ENCODE data around the gene KIF6.
A peak's percentile ranks its signal among the peaks of the same experiment; 100 is the strongest.

KIF6 gene

DNA sequence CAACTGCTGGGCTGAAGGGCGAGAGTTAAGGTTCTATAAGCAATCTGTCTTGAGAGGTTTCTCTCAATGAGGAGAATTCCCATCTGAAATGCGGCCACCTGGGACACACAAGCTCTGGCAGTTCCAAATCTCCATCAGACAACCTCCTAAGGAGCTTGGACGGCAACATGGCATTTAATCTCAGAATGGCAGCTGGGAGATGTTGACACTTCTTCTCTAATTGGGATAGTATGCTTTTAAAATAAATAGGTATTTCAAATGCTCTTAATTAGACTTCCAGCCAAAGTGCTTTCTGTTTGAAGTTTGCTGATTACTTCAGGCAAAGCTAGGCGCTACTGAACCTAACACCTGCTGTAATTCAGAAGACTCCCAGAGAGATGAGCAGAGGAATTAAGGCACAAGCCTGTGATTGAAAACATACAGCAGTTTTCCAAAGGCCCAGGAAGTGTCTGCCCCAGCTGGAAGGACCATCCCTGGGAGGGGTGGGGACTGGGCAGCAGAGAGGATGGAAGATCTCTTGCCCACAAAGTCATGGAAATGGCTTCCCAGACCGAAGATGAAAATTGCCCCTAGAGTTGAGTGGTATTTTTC lies 343.6 kb downstream of the KIF6 start:
- no peak for DNase-seq (ENCODE audit: low read depth)

DNA sequence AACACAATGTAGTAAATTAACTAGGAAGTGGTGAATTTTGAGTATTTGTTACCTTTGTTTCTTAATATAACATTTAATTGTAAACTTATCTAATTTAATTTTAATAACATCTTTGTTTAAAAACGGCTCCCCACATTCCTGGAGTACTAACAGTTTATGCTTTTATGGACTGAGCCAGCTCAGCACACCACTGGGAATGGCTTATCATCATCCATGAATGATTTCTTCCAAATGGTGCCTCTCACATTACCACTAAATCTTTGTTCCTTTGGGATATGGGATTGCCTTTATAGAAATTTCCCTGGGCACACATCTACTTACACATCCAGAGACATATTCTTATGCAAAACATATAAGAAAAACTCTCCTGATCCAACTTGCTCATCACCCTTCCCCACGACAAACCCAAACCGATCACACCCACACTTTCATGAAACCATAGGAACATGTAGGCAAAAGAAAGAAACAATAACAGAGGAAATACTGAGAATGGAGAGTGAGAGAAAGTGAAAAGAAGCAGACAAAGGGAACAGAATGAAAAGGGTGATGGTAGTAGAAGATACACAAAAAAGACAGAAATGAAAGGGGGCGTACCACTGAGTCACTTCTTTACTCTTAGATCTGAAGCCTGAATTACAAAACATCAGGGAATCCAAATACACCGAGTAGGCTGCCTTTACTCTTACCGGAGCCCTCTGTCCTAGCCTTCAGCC lies 344.2 kb downstream of the KIF6 start:
- no peak for DNase-seq (ENCODE audit: low read depth)

DNA sequence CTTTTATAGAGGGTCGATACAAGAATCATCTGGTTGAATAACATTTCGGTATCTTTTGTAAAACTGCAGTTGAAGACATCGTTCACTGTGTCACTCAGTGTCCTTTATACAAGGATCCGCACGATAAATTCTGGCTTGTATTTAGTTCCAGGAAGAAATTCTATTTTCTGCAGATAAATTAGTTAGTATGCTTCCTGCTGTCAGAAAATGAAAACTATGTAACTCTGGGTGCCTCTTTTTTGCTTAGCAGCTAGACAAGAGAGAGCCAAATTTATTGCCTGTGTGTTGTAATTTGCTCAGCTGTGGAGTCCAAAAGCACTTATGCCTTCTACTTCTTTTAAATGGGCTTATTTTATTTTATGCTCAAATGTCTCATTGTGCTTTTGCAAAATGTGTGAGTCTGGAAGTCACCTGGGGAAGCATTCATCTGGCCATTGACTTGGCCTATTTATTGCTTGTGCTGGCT lies 346.2 kb downstream of the KIF6 start:
- no peak for DNase-seq (ENCODE audit: low read depth)

GRCh38 chr6:39378175-39378959 lies 346.8 kb downstream of the KIF6 start:
- no peak for DNase-seq (ENCODE audit: low read depth)

DNA sequence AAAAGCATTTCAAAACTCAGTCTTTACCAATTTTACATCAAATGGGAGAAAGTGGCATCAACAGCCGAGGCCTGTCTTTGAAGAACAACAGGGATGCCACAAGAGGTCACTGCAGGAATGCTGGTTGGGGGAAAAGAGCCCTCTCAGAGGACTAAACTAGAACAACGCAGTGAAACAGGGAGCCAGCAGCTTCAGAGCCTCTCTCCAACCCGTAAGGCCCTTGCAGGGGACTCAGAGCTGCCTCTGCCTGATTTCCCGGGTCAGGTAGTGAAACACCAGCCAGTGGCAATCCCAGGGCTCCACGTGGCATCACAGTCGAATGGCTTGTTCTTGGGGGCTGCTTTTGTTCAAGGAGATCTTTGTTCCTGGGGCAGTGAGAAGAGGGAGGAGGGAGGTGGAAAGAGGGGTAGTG lies 347.7 kb downstream of the KIF6 start:
- no peak for DNase-seq (ENCODE audit: low read depth)

DNA sequence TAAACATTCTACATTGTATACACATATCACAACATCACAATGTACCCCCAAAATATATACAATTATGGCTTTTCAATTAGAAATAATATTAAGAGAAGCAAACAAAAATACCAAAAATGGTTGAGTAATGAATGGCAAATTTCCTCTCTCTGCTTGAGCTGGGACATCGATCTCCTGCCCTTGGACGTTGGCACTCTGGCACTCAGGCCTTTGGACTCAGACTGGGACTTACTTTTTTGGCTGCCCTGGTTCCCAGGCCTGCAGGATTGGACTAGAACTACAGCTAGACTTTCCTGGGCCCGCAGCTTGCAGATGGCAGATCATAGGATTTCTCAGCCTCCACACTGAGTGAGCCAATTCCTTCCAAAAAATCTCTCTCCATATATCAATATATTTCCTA lies 349.8 kb downstream of the KIF6 start:
- no peak for DNase-seq (ENCODE audit: low read depth)

DNA sequence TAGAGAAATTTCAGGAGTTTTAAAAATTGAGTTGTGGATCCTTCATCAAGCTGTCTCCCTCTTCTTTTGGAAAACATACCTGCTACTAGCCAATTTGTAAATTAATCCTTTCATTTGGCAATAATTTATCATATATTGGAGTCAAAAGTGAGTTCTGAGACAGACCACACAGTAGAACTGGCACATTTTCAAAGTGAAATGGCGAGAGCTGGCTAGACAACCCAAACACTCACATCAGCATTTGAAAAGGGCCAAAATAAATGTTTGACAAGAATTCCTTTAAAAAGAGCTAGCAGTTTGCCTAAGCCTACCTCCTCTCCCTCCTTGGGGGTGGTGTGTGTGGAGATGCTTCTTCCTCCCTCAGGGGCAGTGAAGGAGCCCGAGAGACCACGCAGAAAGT lies 354.8 kb downstream of the KIF6 start:
- DNase-seq (ENCODE audit: low read depth): no peak

GRCh38 chr6:39369987-39370386 lies 355.2 kb downstream of the KIF6 start:
- no peak for DNase-seq (ENCODE audit: low read depth)

- DNase-seq (ENCODE audit: low read depth): no peak
Measured at GRCh38 chr6:39367700-39368099, 357.5 kb downstream of the KIF6 start.

DNA sequence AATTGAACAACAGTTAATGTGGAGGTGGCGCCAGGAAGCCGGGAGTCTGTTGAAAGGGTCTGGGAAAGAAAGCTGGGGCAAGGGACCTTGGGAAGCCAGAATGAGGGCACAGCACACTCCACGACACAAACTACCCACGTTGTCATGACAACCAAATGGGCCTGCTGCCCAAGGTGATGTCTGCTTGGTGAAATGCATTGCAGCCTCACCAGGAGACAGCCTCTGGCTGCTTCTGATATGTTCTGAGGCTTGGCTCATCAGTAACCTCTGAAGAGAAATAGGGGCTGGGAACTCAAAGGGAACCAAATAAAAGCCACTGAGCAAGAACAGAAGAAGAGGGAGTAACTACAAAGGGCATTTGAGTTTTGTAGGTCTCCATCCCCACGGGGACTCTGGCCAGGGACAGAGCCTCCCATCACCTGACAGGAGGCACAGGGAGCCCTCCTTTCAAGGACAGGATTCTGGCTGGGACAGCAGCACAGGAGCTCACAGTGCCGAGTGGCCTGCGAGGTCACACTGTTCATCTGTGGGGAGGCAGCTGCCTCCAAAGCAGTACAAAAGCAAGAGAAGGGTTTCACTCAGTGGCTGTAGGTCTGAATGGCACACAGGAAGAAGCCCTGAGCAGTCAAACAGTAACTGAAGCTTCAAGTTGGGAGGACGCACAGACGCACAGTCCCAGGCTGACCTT lies 358.1 kb downstream of the KIF6 start:
- no peak for DNase-seq (ENCODE audit: low read depth)

DNA sequence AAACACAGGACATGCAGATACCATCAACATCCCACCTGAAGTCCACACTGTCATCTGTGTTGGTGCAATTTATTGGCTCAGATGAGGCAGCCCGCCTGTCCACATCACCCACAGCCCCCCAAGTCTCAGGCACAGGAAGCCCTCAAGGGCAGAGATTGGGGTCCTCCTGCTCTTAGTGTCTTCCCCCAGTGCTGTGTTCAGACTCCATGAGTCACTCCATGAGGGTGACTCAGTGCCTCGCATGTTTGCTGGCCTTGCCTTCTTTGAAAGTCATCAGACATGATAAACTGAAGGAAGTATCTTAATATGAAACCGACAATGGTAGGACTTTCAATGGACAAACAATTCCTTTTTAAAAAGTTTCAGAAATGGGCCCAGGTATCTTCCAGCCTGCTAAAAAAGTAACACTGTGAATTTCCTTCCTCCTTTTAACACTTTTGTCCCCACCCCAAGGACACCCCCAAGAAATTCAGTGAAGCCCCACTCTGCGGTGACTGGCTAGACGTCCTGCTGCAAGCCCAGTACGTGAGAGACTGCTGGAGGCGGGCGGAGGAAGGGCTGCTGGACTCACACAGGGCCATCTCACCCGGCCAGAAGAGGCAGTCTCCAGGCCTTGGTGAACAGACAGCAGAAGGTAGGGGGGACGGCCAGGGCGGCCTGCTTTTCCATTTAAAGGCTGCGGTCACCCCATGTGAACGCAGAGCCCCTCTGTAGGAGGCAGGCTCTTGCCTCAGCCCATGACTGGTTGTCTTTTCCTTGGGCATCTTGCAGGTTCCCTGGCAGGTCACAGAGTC lies 359.7 kb downstream of the KIF6 start:
- no peak for DNase-seq (ENCODE audit: low read depth)

GRCh38 chr6:39363280-39363679 lies 361.9 kb downstream of the KIF6 start:
- DNase-seq (ENCODE audit: low read depth): no peak

DNA sequence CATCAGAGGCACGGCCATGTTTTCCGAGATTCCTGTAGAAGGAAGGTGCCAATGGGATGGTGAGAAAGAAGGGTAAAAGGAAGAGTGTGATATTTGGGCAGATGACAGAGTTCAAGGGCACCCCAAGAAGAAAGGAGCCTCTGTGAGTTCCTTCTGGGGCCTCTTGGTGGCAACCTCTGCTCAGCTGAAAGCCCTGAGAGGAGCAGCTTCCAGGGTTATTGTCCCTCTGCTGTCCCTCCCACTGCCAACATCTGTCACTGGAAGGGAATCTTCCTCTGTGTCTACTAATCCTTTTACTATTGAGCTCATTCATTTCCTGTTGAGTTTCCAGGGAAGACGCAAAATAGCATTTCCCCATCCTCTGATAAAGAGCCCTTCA lies 362.7 kb downstream of the KIF6 start:
- DNase-seq (ENCODE audit: low read depth): no peak

DNA sequence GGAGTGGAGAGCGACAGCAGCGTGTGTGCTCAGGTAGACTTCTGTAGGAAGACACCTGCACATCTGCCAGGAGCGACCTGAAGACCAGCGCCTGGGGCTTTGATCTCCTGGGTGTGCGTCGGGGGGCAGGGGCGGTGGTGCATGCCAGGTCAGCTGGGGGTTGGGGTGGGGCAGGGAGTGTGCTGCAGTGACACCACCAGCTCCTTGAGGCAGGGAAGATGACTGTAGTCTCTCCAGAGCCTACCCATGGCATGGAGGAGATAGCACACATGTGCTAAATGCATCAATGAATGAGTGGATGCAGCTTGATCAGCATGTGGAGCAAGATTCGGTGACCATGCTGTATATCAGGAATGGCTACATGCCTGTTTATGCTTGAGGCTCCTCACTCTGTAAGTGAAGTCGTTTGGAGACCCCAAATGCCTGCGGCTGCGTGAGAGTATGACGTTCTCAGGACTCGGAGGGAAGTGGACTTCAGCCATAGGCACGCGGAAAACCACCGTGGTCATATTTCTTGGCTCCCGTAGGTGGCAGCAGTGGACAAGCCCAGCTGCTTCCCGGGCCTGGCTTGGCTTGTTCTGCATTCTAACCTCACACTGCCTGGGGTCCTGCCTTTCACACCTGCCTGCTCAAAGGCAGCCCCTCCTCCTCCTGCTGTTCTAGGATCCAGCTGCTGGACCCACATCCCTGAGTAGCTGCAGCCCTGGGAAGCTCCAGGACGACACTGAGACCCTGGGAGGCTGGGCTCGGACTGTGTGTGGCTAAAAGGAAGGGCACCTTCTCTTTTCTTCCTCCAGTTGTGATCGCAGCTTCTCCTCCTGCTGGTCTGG lies 363.3 kb downstream of the KIF6 start:
- DNase-seq (ENCODE audit: low read depth): peak; percentile 40

- DNase-seq (ENCODE audit: low read depth): no peak
Measured at GRCh38 chr6:39360378-39360777, 364.8 kb downstream of the KIF6 start.

DNA sequence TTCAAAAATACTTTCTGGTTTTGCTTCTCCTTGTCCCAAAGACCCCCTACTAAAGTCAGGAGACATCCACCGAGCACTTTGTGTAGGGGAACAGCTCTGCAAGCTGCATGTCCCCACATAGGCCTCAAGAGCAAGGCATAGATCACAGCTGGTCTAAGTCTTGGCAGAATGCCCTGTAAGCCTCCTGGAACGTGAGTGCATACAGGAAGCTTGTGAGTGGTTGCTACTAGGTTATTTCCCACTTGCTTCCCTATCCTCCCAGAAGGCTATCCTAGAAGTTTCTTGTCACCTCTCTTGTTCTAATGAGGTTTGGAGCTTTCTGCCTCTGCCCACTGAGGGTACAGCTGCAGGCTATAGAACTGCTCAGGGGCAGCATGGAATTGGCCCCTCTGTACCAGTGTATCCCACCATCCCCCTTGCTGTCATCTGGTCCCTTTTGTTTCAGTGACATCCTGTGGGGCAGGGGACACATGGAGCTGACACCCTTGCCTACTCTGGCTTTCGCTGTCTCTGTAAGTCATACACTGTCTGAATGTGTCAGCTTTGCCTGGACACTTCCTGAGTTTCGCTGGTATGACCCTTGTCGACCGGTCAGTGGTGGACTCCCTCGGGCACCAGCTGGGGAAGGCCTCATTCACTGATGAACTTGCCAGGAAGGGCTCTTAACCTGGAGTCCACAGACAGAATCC lies 367.1 kb downstream of the KIF6 start:
- DNase-seq (ENCODE audit: low read depth): peak; percentile 46

DNA sequence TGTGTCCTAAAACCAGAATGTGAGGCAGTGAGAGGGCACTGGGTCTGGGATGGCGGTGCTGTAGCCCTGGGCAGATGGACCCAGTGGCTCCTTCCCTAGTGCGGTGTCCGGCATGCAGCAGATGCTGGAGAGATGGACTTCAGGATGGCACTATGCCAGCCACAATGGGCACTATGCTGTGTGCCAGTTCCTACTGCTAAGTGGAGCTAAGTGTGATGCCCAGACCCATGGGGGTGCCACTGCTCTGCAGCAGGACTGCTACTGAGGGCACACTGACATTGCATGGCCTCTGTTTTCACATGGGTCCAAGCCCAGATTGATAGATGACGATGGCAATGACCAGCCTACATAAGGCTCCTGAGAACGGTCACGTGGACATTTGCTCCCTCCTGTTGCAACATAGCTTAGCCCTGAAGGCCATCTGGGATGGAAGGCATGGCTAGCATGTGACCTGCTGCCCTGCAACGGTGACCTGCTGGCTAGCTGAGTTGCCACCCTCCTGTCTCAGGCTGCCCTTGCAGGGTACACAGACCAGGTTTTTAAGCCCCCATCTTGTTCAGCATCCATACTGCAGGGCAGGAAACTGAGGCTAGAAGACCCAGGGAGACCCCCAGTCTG lies 371.4 kb downstream of the KIF6 start:
- DNase-seq (ENCODE audit: low read depth): no peak

DNA sequence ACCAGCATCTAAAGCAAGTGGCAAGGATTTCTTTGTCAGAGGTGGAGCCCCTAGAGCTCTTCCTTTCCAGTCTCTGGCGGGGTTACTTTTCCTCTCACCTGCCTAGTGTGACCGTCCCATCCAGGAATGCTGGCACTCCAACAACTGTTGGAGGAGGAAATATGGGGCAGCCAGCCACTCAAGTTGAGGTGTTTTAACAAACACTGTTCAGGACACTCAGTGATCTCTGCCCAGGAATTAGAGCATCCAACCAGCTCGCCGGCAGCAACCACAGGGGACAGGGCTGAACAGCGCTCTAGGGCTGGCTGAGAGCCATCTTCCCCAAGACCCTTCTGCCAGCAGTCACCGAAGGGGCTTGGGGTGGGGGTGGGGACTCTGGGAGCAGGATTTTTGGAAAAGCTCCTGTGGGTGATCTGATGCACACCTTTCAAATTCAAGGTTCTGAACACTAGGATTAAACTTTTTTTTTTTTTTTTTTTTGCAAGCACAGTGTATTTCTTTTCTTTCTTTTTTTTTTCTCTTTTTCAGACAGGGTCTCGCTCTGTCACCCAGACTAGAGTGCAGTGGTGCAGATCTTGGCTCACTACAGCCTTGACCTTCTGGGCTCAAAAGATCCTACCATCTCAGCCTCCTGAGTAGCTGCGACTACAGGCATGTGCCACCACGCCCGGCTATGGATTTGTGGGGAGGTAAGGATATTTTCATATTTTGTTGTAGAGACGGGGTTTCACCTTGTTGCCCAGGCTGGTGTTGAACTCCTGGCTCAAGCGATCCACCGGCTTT lies 374.3 kb downstream of the KIF6 start:
- no peak for DNase-seq (ENCODE audit: low read depth)

- DNase-seq (ENCODE audit: low read depth): no peak
Measured at GRCh38 chr6:39348740-39349139, 376.5 kb downstream of the KIF6 start.
